Stimulated activated CD4-positive, alpha-beta T cell treated with anti-CD3 and anti-CD28 coated beads, Interleukin-4, amount 100 ng/mL, for 48 hours (primary cell): ENCODE data around the gene RPTOR.

ENCODE experiments used
- DNase-seq, 2 donors: peaks; one replicate each; pipeline ENCODE4 v3.0.0-alpha.2; 2020; ENCODE audit warnings: low read depth in 2 of 2

Gene RPTOR

GRCh38 chr17:80947200-80947940 lies 402.7 kb downstream of the RPTOR start:
- DNase-seq, result no peak

- no peak for DNase-seq
These were observed 403.7 kb downstream of the RPTOR start for GRCh38 chr17:80948019-80948975.

DNA sequence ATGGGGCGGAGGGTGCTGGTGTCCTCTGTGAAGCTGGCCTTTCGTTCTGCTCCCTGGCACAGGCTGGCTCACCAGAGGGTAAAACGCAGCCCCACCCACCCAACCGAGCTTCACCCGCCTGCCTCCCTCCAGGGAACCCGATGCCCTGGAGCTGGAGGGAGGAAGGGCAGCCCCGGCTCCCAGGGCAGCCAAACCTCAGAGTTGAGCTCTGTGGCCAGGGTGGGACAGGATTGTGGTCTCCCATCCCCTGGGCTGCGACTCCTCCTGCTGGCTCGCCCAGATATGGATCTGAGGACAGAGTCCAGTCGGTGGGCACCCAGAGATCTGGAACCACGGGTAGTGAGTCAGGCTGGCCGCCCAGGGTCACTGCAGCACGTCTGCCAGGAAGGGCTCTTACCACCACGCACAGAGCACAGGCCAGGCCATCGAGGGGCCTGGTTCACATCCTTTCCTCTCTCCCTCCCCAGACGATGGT lies 404.4 kb downstream of the RPTOR start:
- DNase-seq, result no peak

GRCh38 chr17:80949451-80950421 lies 405.1 kb downstream of the RPTOR start:
- no peak for DNase-seq

DNA sequence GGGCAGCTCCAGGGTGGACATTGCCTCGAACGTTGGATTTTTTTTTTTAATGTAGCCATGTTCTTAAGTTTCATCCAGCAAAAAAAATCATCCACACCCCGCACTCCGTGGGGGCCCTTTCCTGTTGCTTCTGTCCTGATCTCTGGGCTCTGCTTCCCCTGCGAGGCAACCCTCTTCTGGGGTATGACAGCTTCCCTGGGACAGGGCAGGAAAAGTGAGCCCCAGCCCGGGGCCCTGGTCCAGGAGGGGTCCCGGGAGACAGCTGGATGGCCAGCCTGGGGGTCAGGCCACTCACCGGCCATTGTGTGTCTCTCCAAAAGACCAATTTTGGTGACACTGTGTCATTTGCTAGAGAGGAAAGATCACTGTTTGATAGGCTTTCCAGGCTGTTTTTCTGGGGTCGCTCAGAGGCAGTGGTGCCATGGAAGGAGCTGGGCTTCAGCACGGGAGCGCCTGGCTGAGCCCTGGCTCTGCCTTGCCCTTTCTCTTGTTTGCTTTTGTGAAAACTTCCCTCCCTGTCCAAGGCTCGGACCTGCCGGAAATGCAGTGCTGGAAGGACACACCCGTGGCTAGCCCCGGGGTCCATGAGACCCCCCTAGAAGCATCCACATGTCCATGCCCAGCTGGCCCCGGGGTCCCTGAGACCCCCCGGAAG lies 406.0 kb downstream of the RPTOR start:
- DNase-seq, result no peak

- DNase-seq, result no peak
These were observed 406.8 kb downstream of the RPTOR start for GRCh38 chr17:80951121-80952090.

- no peak for DNase-seq
These were observed 407.7 kb downstream of the RPTOR start for GRCh38 chr17:80952291-80952690.

DNA sequence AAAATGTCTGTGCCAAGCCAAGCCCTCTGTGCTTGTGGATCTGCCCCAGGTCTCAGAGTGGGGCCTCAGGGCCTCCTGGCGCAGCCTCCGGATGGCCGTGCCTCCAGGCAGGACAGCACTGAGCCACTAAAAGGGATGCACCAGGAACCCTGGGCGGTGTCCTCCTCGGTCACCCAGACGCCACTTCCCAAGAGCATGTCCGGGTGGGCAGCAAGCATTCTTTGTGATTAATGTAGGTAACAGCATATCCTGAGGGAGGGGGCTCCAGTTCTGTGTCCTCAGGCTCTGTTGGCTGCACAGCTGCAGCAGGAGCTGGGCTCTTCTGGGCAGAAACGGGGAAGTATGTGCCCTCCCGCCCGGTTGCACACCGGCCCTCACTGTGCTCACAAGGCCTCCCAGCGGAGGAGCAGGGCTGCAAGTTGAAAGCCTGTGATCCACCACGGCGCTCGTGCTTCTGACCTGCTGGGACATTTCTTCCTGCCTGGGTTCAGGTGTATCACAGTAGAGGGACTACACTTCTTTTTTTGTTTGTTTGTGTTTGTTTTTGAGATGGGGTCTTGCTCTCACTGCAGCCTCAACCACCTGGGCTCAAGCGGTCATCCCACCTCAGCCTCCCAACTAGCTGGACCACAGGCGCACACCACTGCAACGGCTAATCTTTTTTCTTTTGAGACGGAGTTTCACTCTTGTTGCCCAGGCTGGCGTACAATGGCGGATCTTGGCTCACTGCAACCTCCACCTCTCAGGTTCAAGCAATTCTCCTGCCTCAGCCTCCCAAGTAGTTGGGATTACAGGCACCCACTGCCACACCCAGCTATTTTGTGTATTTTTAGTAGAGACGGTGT lies 409.1 kb downstream of the RPTOR start:
- DNase-seq, result no peak

- no peak for DNase-seq
These were observed 410.4 kb downstream of the RPTOR start for GRCh38 chr17:80955078-80955477.

DNA sequence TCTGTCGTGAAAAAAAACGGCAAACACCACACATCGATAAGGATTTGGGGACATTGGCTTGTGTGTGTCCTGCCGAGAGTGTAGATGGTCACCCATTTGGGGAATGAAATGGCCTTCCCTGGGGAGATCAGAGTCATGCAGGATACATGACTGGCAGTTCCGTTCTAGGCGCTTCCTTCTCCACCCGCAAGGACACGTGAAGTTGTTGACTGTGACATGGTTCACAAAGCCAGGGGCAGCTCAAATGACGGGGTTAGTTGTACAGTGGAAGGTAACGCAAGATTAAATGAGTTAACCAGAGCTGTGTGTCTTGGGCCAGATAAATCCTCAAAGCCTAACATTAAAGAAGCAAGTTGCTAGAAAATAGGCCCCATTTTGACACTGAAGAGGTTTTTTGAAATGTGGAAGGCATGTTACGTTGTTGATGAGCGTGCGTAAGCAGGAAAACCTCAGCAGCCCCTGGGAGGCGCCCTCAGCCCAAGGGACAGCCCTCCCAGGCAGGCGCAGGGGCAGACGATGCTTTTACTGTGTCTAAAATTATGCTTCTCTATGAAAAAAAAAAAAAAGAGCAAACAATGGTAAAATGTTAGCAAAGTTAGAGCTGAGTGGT lies 411.1 kb downstream of the RPTOR start:
- DNase-seq, result no peak

- no peak for DNase-seq
These were observed 411.9 kb downstream of the RPTOR start for GRCh38 chr17:80956321-80957190.

DNA sequence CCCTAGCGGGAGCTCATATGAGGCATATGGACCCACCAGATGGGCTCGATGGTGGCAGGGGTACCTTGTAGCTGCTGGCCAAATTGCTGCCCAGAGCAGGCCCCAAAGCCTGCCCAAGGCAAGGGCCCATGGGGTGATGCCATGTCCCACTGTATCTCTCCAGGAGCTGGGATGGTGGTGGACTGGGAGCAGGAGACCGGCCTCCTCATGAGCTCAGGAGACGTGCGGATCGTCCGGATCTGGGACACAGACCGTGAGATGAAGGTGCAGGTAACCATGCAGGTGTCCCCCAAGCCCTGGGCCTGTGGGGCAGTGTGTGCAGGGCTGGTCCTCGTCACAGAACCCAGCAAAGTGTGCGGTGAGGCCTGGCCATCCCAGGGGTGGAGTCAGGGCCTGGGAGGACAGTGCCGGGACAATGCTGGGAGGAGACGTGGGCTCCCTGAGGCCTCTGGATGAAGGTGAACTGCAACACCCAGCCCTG lies 412.9 kb downstream of the RPTOR start:
- no peak for DNase-seq

DNA sequence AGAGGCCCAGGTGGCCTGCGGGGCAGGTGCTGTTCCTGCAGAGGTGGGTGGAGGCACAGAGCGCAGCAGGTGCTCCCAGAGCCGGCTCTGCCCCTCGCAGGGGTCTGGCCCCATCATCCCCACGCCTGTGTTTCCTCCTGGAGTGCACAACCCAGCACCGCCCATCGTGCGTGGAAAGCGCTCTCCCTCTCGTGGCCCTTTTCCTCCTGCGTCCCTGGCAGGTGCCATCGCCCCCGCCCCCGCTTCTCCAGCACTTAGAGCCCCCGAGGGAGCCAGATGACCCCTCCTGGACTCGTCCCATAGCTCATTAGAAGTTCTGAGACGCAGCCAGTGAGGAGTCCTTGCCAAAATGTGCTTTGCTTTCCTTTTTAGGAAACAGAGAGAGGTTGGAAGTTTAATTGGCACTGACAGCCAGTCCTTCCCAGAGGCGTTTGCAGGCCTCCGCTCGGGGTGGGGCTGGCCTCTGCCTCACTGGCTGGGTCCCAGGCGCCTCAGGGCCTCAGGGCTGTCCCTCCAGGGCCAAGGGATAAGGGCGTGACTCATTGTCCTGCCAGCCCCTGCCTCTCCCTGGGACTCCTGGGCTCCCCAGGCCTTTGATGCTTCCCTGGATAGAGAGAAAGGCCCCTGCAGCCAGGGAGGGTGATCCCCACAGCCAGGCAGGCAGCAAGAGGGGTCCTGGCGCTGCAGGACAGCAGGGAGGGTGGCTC lies 414.8 kb downstream of the RPTOR start:
- no peak for DNase-seq

DNA sequence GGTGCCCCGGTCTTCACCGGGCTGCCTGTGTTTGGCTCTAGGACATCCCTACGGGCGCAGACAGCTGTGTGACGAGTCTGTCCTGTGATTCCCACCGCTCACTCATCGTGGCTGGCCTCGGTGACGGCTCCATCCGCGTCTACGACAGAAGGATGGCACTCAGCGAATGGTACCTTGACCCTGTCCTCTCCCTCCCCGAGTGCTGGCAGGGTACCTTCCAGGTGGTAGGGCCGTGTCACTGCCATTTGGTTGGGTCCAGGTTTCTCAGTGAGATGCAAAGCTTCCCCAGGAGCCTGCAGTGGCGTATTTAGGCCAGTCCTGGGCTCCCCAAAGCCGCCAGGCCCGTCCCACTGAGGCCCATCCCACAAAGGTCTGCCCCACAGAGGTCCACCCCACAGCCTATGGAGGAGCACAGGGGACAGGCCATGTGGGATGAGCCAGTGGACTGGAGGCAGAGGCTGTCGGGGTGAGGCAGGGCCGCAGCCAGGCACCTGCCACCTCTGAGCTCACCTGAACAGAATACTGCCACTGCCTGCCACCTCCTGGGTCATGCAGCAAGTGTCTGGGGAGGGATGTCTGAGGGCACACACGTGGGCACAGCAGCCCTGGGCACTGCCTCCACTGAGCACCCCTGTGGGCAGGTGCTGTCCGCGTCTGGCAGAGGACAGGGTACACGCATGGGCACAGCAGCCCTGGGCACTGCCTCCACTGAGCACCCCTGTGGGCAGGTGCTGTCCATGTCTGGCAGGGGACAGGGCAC lies 415.6 kb downstream of the RPTOR start:
- DNase-seq, result no peak

- DNase-seq, result no peak
These were observed 416.3 kb downstream of the RPTOR start for GRCh38 chr17:80960797-80961452.
